ENCODE data around the gene EPHX1. TPM values are rescaled to one million over a fixed set of nuclear protein-coding genes. Genes with fewer than 3 reads are reported as not detected.
A peak's percentile ranks its signal among the peaks of the same experiment; 100 is the strongest.

The EPHX1 gene
- total RNA-seq, 4 donors from 2014 or later = 56.9 to 114 (median 90.6) TPM

GRCh38 chr1:225882694-225883615 lies 73.0 kb downstream of the EPHX1 start:
- Histone ChIP-seq H3K4me1 (peaks cover 35 to 48% (median 40%) of the 10 kb centered on the region in 4 donors), H3K36me3 (no peaks in the 10 kb centered on the region), H3K27ac (peak overlapping the region; percentile 93 to 98 (median 98)), H3K9me3 (no peaks in the 10 kb centered on the region), H3K27me3 (no peaks in the 10 kb centered on the region), H3K4me3 (peak overlapping the region; percentile 81 to 97 (median 94))
- peak in 2 of 3 donors; percentile 4 to 29 for TF ChIP-seq POLR2AphosphoS5 (IDR thresholded peaks at IDR 0.05)
- TF ChIP-seq EP300 (IDR thresholded peaks at IDR 0.05; ENCODE audit: low read depth) = no peak
- no peak for TF ChIP-seq POLR2A (IDR thresholded peaks at IDR 0.05)
- TF ChIP-seq CTCF (IDR thresholded peaks at IDR 0.05) = peak in 1 of 5 experiments; percentile 6
- in situ Hi-C loops (cut with MboI; ENCODE audit: low pct_ligation_motif_present in 1 of 4, low pct_unique_long_range_greater_than_20kb in 1 of 4, low sequenced_read_pairs in 3 of 4) (no loop called here), intact Hi-C loops (cut with DNase I; ENCODE audit: low total_unique reads) (no loop called here)
- 7 to 9% methylated on average over 3 to 47 of the region's 63 CpGs for WGBS, 2 donors (ENCODE audit: low coverage in 1 of 2)
- DNase-seq = peak; percentile 61

GRCh38 chr1:225883616-225884265 lies 73.8 kb downstream of the EPHX1 start:
- WGBS, 2 donors (ENCODE audit: low coverage in 1 of 2) = 52 to 53% methylated on average over 7 to 11 of the region's 11 CpGs
- Histone ChIP-seq H3K4me1 (peaks cover 27 to 43% (median 32%) of the 10 kb centered on the region in 4 donors), H3K4me3 (peak overlapping the region in 3 of 4 donors; percentile 81 to 97 (median 92)), H3K9me3 (no peaks in the 10 kb centered on the region), H3K36me3 (no peaks in the 10 kb centered on the region), H3K27ac (peak overlapping the region; percentile 93 to 98 (median 98)), H3K27me3 (no peaks in the 10 kb centered on the region)
- intact Hi-C loops (cut with DNase I; ENCODE audit: low total_unique reads) = no loop called here
- peak; percentile 57 for DNase-seq
- in situ Hi-C loops (cut with MboI; ENCODE audit: low pct_ligation_motif_present in 1 of 4, low pct_unique_long_range_greater_than_20kb in 1 of 4, low sequenced_read_pairs in 3 of 4) = no loop called here
- TF ChIP-seq POLR2AphosphoS5 (IDR thresholded peaks at IDR 0.05) (no peak), CTCF (IDR thresholded peaks at IDR 0.05) (no peak), POLR2A (IDR thresholded peaks at IDR 0.05) (no peak), EP300 (IDR thresholded peaks at IDR 0.05; ENCODE audit: low read depth) (no peak)

- no peak overlapping the region for H3K4me3 ChIP-seq
- no peaks in the 10 kb centered on the region for H3K9me3 ChIP-seq
- no peaks in the 10 kb centered on the region for H3K36me3 ChIP-seq
- H3K4me1 ChIP-seq = peaks cover 12 to 43% (median 21%) of the 10 kb centered on the region in 4 donors
- peak overlapping the region in 2 of 4 donors; percentile 98 for H3K27ac ChIP-seq
- no peaks in the 10 kb centered on the region for H3K27me3 ChIP-seq
- TF ChIP-seq EP300 (IDR thresholded peaks at IDR 0.05; ENCODE audit: low read depth) (no peak), POLR2AphosphoS5 (IDR thresholded peaks at IDR 0.05) (peak in 1 of 3 donors; percentile 4)
- no peak for DNase-seq
- in situ Hi-C loops (cut with MboI; ENCODE audit: low pct_ligation_motif_present in 1 of 4, low pct_unique_long_range_greater_than_20kb in 1 of 4, low sequenced_read_pairs in 3 of 4) = no loop called here
- 82% methylated on average over 6 of the region's 6 CpGs; no CpG with 5 or more reads in 1 of the 2 donors for WGBS, 2 donors (ENCODE audit: low coverage in 1 of 2)
- intact Hi-C loops (cut with DNase I; ENCODE audit: low total_unique reads) = no loop called here
Observed at GRCh38 chr1:225885336-225885735, 75.4 kb downstream of the EPHX1 start.

- no peak for DNase-seq
- WGBS, 2 donors (ENCODE audit: low coverage in 1 of 2) = 70 to 92% methylated on average over 2 to 13 of the region's 19 CpGs
Observed at GRCh38 chr1:225886159-225887029, 76.5 kb downstream of the EPHX1 start.

More at GRCh38 chr1:225886159-225887029, 76.5 kb downstream of the EPHX1 start:
- no peak for TF ChIP-seq POLR2A (IDR thresholded peaks at IDR 0.05)
- TF ChIP-seq EP300 (IDR thresholded peaks at IDR 0.05; ENCODE audit: low read depth) = no peak
- TF ChIP-seq POLR2AphosphoS5 (IDR thresholded peaks at IDR 0.05) = peak in 1 of 3 donors; percentile 32
- no peak for TF ChIP-seq CTCF (IDR thresholded peaks at IDR 0.05)
- H3K4me3 ChIP-seq = peak overlapping the region in 2 of 4 donors; percentile 48 to 51
- no peaks in the 10 kb centered on the region for H3K9me3 ChIP-seq
- H3K36me3 ChIP-seq = no peaks in the 10 kb centered on the region
- in situ Hi-C loops (cut with MboI; ENCODE audit: low pct_ligation_motif_present in 1 of 4, low pct_unique_long_range_greater_than_20kb in 1 of 4, low sequenced_read_pairs in 3 of 4) = no loop called here
- intact Hi-C loops (cut with DNase I; ENCODE audit: low total_unique reads) = loop anchor here (1.0 kb wide), 1 partner anchor 42 kb away; no protein-coding TSS in a partner anchor
- H3K27ac ChIP-seq = peak overlapping the region in 3 of 4 donors; percentile 82 to 98 (median 98)
- peaks cover 7 to 41% (median 17%) of the 10 kb centered on the region in 4 donors for H3K4me1 ChIP-seq
- H3K27me3 ChIP-seq = no peaks in the 10 kb centered on the region

Data from transverse colon (tissue), 4 donors.